Stimulated activated CD8-positive, alpha-beta memory T cell treated with anti-CD3 and anti-CD28 coated beads, Interleukin-4, amount 100 ng/mL, for 24 hours (primary cell): ENCODE data around the gene CDK10.
"Not testable (repeated sequence)": the region's sequence is repeated elsewhere in the genome, so short reads cannot be mapped to it uniquely, and the experiment has no call there.

Experiments
- DNase-seq: peaks from one replicate; pipeline ENCODE4 v3.0.0-alpha.2; 2020; ENCODE audit warnings: low read depth

The CDK10 gene

DNA sequence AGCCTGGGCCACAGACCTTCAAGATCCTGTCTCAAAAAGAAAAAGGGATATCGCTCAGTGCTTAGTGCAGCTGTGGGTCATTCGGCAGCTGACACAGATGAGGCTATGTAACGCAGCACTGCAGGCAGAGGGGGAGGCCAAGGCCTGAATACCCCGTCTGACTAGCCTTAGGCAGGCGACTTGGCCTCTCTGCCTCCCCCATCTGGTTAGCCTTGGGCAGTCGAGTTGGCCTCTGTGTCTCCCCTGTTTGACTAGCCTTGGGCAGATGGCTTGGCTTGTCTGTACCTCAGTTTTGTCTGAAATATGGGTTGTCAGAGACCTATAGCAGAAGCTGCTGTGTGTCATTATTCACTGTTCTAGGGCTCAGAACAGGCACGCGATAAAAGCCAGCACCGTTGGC lies 18.9 kb upstream of the CDK10 start:
- no peak for DNase-seq

DNA sequence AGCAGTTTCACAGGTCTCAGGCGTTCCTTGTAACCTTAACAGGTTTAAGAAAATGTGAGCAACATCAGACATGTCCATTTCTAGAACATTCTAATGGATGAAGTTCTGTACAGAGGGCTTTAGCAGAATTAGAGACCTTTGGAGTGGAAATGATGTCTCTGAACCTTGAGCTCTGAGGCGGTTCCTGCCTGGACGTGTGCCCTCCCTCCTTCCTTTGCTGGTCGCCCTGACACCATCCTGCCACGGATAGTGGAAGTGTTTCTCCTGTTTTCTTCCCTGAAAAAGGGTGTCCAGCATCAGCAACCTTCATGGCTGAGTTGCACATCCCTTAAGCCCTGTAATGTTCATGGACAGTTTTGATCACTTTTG lies 17.7 kb upstream of the CDK10 start:
- no peak for DNase-seq

DNA sequence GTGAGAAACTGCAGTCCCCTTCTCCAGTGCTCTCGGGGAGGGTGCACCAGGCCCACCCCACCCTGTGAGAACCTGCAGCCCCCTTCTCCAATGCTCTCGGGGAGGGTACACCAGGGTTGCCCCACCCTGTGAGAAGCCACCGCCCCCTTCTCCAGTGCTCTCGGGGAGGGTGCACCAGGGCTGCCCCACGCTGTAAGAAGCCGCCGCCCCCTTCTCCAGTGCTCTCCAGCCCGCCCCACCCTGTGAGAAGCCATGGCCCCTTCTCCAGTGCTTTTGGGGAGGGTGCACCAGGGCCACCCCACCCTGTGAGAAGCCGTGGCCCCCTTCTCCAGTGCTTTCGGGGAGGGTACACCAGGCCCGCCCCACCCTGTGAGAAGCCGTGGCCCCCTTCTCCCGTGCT lies 16.7 kb upstream of the CDK10 start:
- no peak for DNase-seq

DNA sequence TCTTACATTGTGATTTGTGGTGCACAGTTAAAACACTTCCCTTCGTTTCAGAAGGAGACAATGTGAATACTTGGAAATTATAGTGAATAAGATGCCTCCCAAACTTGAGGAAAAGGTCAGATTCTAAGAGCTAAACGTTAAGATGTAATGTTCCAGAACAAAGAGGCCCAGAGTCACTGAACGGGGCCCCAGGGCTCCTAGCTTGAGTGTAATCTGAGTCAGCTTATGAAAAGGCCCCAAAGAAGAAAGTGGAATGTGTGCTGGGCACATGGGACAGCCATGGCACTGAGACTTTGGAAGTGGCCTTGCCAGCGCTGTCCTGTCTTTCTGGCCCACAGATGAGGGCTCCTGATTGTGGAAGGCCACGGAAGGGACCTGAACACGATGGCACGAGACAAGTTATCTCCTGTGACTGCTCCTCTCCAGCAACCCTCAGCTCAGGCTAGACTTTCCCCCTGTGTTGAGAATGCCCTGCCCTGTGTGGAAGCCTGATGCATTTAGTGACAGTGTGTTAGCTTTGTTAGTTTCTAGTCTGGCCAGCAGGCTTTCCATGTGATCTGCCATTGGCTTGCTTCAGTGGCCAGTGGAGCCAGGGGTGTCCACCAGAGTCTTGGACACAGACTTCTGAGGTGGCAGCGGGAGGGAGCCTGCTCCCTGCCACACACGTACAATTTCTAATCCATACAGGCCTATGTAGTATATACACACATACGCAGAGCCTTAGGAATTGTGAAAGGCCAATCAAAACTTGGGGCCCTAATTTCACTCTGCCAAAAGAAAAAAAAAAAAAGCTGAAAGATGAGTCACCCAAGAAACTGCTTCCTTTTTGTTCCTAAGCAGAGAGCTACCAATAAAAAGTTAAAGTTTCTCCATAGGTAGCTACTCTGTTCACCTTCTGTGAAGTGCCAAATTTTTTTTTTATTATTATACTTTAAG lies 15.7 kb upstream of the CDK10 start:
- no peak for DNase-seq

DNA sequence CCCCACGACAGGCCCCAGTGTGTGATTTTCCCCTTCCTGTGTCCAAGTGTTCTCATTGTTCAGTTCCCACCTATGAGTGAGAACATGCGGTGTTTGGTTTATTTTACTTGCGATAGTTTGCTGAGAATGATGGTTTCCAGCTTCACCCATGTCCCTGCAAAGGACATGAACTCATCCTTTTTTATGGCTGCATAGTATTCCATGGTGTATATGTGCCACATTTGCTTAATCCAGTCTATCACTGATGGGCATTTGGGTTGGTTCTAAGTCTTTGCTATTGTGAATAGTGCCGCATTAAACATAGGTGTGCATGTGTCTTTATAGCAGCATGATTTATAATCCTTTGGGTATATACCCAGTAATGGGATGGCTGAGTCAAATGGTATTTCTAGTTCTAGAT lies 14.9 kb upstream of the CDK10 start:
- not testable (repeated sequence) for DNase-seq

DNA sequence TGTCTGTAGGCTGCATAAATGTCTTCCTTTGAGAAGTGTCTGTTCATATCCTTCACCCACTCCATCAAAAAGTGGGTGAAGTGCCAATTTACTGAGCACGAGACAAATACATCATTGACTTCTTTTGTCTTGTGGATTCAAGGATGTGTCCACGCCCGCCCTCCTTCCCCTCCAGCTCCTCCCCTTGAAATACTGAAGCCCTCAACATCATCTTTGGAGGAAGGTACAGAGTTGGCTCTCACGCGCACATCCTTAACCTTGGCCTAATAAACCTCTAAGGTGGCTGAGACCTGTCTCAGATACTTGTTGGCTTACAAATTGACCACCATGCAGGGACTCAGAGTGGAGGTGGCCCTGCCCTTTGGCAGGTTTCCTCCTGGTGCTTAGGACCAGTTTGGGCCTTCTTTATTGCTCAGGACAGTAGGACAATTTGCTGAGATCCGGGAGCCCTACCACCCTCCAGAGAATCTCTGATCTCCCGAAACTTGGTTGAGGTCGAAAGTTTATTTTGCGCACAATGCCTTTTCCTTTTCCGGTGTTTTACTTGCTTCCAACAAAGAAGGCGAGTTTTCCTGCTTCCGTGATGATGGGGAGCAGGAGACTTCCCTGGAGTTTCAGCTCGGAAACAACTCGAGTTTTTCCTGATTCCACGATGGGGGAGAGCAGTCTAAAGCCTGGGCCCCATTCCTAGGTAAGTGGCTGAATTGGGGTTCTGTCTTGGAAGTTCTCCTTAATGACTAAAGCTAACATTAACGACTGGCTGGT lies 14.1 kb upstream of the CDK10 start:
- no peak for DNase-seq

DNA sequence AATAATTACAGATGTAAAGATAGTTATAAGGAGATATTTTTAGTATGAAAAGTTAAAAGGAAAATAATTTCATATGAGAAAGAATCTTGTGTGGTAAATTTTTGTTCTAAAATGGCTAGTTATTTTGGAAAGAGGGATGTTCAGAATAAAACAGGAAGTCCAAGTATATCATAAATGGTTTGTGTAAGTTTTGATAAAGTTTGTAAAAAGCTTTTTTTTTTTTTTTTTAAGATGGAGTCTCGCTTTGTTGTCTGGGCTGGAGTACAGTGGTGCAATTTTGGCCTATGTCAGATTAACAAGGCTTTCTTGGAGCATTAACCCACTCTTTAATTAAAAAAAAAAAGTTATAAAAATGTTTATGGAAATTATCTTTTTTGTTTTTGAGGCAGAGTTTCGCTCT lies 8.2 kb upstream of the CDK10 start:
- DNase-seq = no peak

DNA sequence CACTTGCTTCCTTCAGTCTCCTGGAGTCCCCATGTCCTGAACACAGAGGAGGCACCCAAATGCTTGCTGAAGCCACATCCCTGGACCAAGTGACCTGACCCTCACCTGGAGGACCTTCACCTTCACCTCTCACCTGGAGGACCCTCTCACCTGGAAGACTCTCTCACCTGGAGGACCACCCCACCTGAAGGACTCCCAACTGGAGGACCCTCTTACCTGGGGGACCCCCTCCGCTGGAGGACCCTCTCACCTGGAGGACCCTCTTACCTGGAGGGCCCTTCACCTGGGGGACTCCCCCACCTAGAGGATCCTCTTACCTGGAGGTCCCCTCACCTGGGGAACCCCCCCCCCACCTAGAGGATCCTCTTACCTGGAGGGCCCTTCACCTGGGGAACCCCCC lies 573 bp upstream of the CDK10 start:
- no peak for DNase-seq

DNA sequence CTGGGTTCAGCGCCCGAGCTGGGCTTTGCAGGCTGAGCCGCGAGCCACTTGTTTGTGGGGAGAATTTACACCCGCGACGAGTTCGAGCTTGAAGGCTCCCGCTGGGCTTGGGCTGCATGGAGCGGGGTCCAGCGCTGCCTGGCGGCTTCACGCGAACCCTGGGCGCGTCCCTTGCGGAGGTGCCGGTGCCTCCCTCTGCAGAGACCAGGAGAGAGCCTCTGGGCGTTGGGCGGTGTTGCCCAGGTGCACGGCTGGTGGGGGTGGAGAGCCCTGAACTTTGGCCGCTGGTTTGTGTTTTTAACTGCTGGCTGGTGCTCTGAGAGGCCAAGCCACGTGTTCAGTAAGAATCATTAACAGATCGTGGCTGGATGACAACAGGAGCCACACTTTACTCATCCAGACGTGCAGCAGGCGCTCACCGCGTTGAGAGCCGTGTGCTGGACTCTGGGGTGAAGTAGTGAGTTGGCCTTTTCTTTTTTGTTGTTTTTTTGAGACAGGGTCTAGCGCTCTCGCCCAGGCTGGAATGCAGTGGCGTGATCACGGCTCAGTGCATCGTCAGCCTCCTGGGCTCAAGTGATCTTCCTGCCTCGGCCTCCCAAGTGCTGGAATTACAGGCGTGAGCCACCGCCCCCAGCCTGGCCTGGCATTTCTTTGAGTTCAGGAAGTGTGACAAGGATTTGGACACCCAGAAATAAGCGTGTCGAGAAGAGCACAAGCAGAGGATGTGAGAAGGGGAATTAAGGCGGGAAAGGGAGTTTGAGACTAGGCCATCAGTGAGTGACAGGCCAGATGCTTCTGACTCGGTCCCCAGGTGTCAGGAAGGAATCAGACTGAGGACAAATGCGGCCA lies 827 bp downstream of the CDK10 start:
- no peak for DNase-seq

DNA sequence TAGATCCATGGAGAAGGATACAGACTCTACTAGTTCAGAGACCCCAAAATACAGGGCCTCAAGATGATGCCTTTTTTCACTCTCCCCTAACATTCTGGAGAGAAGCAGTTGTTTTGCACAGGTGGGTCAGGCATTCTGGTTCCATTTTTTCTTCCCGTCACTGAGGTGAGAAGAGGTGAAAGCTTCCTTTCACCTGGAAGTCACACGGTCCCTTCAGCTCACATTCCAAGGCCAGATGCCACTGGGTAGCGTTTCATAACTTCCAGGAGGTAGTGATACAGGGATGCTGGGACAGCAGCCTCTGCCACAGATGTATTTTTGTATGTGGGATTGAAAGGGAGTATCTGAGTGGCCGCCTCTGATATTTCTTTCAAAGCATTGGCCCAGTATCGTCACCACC lies 1.9 kb downstream of the CDK10 start:
- DNase-seq = no peak

DNA sequence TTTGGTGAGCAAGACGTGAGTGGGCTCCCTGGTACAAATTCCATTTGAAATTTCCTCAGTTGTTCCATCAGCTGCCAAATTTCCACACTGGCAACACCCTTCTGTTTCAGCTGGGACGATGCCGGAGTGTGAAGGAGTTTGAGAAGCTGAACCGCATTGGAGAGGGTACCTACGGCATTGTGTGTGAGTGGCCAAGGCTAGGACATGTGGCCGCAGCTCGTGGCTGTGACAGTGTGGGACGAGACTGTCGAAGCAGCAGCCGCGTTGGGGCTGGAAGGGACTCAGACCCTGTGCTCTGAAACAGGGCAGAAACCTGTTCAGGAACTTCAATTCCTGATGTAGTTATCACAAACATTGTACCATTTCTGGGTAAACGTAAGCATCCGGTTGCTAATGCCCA lies 2.7 kb downstream of the CDK10 start:
- DNase-seq = no peak

DNA sequence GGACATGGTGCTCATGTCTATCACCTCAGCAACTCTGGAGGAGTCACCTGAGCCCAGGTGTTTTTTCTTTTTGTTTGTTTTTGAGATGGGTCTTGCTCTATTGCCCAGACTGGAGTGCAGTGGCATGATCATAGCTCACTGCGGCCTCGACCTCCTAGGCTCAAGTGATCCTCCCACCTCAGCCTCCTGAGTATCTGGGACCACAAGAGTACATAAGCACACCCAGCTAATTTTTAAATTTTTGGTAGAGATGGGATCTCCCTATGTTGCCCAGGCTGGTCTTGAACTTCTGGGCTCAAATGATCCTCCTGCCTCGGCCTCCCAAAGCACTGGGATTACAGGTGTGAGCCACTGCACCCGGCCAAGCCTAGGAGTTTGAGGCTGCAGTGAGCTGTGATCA lies 3.1 kb downstream of the CDK10 start:
- not testable (repeated sequence) for DNase-seq

DNA sequence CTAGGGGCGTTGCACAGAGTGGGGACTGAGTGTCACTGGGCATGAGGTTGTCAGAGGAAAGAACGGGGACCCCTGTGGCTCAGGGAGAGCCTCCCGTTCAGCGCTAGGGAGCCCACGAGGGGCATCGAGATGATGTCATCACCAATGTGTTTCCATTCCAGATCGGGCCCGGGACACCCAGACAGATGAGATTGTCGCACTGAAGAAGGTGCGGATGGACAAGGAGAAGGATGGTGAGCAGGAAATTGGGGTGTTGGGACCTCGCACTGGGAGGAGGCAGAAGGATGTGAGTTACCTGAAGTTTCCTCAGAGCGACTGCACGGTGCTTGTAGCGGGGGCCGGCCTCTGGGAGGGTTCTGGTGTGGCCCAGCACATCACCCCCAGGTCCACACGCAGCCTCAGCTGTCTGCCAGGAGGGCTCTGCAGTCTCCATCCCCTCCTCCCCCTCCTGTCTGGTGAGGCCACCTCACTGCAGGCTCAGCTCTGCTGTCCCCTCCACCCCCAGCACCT lies 4.0 kb downstream of the CDK10 start:
- no peak for DNase-seq

DNA sequence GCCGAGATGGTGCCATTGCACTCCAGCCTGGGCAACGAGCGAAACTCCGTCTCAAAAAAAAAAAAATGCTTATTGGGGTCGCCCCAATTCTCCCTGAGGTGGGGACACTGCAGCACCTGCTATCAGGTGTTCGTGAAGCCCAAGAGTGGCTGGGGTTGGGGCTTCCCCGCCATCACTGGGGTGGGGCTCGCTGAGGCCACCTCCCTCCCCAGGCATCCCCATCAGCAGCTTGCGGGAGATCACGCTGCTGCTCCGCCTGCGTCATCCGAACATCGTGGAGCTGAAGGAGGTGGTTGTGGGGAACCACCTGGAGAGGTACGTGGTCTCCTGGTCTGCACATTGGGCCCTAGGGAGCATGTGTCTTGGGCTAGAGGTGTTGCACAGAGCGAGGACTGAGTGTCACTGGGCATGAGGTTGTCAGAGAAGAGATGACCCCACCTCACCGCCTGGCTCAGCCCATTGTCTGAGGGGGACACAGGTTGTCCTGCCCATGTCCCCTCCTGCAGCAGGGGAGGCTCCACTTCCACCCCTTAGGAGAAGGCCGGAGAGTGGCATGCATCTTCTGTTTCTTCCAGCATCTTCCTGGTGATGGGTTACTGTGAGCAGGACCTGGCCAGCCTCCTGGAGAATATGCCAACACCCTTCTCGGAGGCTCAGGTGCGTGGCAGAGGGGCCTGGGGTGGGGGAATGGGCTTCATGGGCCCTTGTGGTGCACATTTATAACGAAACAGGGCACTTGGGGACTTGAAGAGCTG lies 4.9 kb downstream of the CDK10 start:
- no peak for DNase-seq

DNA sequence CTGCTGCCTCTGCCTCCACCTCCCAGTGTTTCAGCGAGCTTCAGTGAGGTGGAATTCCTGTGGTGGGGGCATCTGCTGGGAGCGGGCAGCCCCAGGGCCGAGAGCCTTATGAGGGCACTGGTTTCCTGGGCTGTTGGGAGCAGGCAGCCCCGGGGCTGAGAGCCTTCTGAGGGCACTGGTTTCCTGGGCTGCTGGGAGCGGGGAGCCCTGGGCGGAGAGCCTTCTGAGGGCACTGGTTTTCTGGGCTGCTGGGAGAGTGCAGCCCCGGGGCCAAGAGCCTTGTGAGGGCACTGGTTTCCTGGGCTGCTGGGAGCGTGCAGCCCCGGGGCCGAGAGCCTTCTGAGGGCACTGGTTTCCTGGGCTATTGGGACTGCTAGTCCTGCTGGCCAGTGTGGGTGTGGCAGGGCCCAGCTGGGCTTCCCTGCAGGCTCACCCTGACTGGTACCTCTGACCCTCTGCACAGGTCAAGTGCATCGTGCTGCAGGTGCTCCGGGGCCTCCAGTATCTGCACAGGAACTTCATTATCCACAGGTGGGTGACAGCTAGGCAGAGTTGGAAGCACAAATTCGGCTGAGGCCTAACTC lies 5.6 kb downstream of the CDK10 start:
- no peak for DNase-seq

DNA sequence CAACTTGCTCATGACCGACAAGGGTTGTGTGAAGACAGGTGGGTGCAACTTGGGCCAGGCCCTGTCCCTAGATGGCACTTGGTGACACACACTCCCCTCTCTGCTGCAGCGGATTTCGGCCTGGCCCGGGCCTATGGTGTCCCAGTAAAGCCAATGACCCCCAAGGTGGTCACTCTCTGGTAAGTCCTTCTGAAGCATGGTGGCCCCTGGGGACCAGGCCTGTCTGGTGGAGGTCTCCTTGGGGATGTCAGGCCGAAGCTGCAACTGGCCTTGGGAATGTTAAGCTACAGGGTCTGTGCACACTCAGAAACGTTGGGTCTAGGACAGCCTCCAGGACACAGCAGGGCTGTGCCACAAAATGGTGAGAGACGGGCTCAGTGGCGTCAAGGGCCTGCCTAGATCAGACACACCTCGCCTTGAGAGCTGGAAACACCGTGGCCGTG lies 6.8 kb downstream of the CDK10 start:
- no peak for DNase-seq

DNA sequence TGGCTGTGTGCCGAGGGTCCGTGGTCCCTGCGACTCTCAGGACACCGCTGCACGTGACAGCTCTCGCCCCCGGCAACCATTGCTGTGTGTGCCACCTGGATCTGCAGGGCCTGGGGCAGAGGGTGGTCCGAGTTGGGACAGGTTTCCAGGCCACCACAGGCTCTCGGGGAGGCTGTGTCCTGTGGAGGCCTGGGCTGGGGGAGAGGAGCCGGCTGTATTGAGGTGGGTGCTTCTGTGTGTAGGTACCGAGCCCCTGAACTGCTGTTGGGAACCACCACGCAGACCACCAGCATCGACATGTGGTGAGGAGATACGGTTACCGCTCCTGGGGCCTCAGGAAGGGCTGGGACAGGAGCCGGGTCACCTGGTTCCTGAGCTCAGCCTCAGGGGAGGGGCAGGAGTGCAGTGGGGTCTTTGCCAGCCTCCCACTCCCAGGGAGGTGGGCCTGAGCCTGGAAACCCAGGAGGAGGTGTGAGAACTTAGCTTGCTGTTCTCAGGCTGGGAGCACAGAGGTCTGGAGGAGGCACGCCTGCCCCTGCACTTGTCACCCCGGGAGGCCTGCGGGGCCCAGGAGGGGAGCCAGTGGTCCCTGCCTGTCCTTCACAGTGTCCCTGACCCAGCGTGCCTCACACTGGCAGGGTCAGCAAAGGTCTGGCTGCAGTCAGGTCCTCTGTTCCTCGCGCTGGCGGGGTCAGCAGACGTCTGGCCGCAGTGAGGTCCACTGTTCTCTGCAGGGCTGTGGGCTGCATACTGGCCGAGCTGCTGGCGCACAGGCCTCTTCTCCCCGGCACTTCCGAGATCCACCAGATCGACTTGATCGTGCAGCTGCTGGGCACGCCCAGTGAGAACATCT lies 7.7 kb downstream of the CDK10 start:
- DNase-seq = no peak

DNA sequence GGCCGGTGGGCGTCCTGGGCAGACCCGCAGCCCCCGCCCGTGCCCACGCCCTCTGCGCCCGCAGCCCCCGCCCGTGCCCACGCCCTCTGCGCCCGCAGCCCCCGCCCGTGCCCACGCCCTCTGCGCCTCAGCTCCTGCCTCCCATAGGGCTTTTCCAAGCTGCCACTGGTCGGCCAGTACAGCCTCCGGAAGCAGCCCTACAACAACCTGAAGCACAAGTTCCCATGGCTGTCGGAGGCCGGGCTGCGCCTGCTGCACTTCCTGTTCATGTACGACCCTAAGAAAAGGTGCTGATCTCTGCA lies 8.2 kb downstream of the CDK10 start:
- DNase-seq = not testable (repeated sequence)

DNA sequence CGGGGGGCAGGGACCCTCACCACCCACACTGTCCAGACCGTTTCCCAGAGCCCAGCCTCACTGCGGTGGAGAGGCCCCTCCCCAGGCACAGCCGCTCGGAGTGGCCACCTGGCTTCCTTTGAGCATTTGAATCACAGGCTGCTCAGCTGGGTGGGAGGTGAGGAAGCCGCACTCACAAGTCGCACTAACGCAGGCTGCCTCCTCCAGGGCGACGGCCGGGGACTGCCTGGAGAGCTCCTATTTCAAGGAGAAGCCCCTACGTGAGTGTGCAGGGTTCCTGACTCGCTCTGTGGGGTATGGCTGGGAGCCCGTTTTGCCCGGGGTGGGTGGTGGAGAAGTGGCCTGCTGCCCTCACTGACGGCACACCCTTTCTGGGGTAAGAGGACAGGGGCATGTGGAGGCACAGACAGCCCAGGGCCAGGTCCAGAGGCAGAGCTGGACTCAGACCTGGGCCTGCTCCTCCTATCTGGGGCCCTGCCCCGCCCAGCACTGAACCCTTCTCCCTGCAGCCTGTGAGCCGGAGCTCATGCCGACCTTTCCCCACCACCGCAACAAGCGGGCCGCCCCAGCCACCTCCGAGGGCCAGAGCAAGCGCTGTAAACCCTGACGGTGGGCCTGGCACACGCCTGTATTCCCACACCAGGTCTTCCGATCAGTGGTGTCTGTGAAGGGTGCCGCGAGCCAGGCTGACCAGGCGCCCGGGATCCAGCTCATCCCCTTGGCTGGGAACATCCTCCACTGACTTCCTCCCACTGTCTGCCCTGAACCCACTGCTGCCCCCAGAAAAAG lies 8.8 kb downstream of the CDK10 start:
- no peak for DNase-seq
